Type B pancreatic cell (in vitro differentiated cells): ENCODE data around the gene FITM2. TPM values are rescaled to one million over a fixed set of nuclear protein-coding genes. Genes with fewer than 3 reads are reported as not detected.

Source experiments
- DNase-seq: peaks from one replicate; pipeline ENCODE4 v3.0.0; 2021; ENCODE audit warnings: mixed read lengths; ENCODE audit not compliant: unreplicated experiment; ENCODE audit errors: extremely low spot score
- H3K27ac Mint-ChIP-seq: 2 replicates; pipeline ENCODE4 v1.8.0; 2021; ENCODE audit warnings: mild to moderate bottlenecking, mixed read lengths
- H3K27me3 Mint-ChIP-seq: 2 replicates; pipeline ENCODE4 v1.8.0; 2021; ENCODE audit warnings: mixed read lengths
- H3K36me3 Mint-ChIP-seq: 2 replicates; pipeline ENCODE4 v1.8.0; 2021; ENCODE audit warnings: mixed read lengths
- H3K4me1 Mint-ChIP-seq: one replicate; pipeline ENCODE4 v1.8.0; 2021; ENCODE audit warnings: mixed read lengths; ENCODE audit not compliant: unreplicated experiment
- H3K4me3 Mint-ChIP-seq: 2 replicates; pipeline ENCODE4 v1.8.0; 2021; ENCODE audit warnings: mild to moderate bottlenecking, mixed read lengths
- H3K9me3 Mint-ChIP-seq: 2 replicates; pipeline ENCODE4 v1.8.0; 2021; ENCODE audit warnings: mixed read lengths
- CTCF ChIP-seq: fragments of 200-600 bp; sonication (generic); conservative IDR thresholded peaks from 2 replicates; pipeline ENCODE4 v1.5.0; 2021; ENCODE audit warnings: antibody characterized with exemption, mild to moderate bottlenecking
- total RNA-seq: library from RNA; stranded (reverse); gene quantifications from 2 replicates; pipeline ENCODE4 v1.2.1, GENCODE V29; 2021; ENCODE audit warnings: low replicate concordance

FITM2 gene
- total RNA-seq, 1 donor from 2014 or later, result 7.1 TPM

- H3K4me3 Mint-ChIP-seq, result no peak overlapping the region
- H3K36me3 Mint-ChIP-seq, result no peaks in the 10 kb centered on the region
- H3K9me3 Mint-ChIP-seq, result no peaks in the 10 kb centered on the region
- no peak for TF ChIP-seq CTCF
- no peaks in the 10 kb centered on the region for H3K27me3 Mint-ChIP-seq
- no peak for DNase-seq
- H3K4me1 Mint-ChIP-seq, result no peaks in the 10 kb centered on the region
- H3K27ac Mint-ChIP-seq, result no peak overlapping the region
Observed at GRCh38 chr20:44287272-44288097, 23.5 kb downstream of the FITM2 start.

- TF ChIP-seq CTCF, result no peak
- H3K36me3 Mint-ChIP-seq, result no peaks in the 10 kb centered on the region
- no peak for DNase-seq
- H3K4me3 Mint-ChIP-seq, result no peak overlapping the region
- no peaks in the 10 kb centered on the region for H3K9me3 Mint-ChIP-seq
- no peak overlapping the region for H3K27ac Mint-ChIP-seq
- no peaks in the 10 kb centered on the region for H3K27me3 Mint-ChIP-seq
- no peaks in the 10 kb centered on the region for H3K4me1 Mint-ChIP-seq
Observed at GRCh38 chr20:44284032-44284431, 27.0 kb downstream of the FITM2 start.

GRCh38 chr20:44282192-44282591, 28.8 kb downstream of the FITM2 start:
- H3K4me3 Mint-ChIP-seq, result no peak overlapping the region
- no peak for TF ChIP-seq CTCF
- H3K36me3 Mint-ChIP-seq, result no peaks in the 10 kb centered on the region
- H3K4me1 Mint-ChIP-seq, result no peaks in the 10 kb centered on the region
- no peaks in the 10 kb centered on the region for H3K27me3 Mint-ChIP-seq
- no peak overlapping the region for H3K27ac Mint-ChIP-seq
- no peaks in the 10 kb centered on the region for H3K9me3 Mint-ChIP-seq
- no peak for DNase-seq

GRCh38 chr20:44280387-44280786, 30.6 kb downstream of the FITM2 start:
- no peaks in the 10 kb centered on the region for H3K36me3 Mint-ChIP-seq
- H3K9me3 Mint-ChIP-seq, result no peaks in the 10 kb centered on the region
- H3K4me3 Mint-ChIP-seq, result no peak overlapping the region

GRCh38 chr20:44279228-44279627, 31.8 kb downstream of the FITM2 start:
- Mint-ChIP-seq H3K27ac (no peak overlapping the region), H3K9me3 (no peaks in the 10 kb centered on the region), H3K27me3 (no peaks in the 10 kb centered on the region), H3K36me3 (no peaks in the 10 kb centered on the region), H3K4me1 (no peaks in the 10 kb centered on the region), H3K4me3 (no peak overlapping the region)
- DNase-seq, result no peak
- no peak for TF ChIP-seq CTCF

More at GRCh38 chr20:44280387-44280786, 30.6 kb downstream of the FITM2 start:
- no peak for DNase-seq
- no peak overlapping the region for H3K27ac Mint-ChIP-seq
- H3K27me3 Mint-ChIP-seq, result no peaks in the 10 kb centered on the region
- TF ChIP-seq CTCF, result no peak
- H3K4me1 Mint-ChIP-seq, result no peaks in the 10 kb centered on the region
